DND-41 (cell line): ENCODE measurements around the gene CDC26.

Experiments
- ATAC-seq: fragments of 200-7000 bp; cut with Tn5 transposase; 3 replicates; pipeline ENCODE4 v1.9.1; 2021; ENCODE audit warnings: low read depth; ENCODE audit not compliant: insufficient read depth
- DNase-seq: peaks from one replicate; pipeline ENCODE4 v3.0.0-alpha.2; 2020
- H2AFZ ChIP-seq: 2 replicates; pipeline ENCODE4 v1.6.0; 2012; ENCODE audit warnings: low read depth, low read length
- H3K27ac ChIP-seq: 2 replicates; pipeline ENCODE4 v1.5.1; 2012; ENCODE audit warnings: low read length, inconsistent platforms
- H3K27me3 ChIP-seq: fragments of 200-600 bp; sonication (generic); 2 replicates; pipeline ENCODE4 v1.6.0; 2012; ENCODE audit warnings: low read length, mild to moderate bottlenecking, inconsistent platforms; ENCODE audit not compliant: insufficient read depth, poor library complexity
- H3K36me3 ChIP-seq: 2 replicates; pipeline ENCODE4 v1.5.1; 2012; ENCODE audit warnings: low read length, inconsistent platforms; ENCODE audit not compliant: insufficient read depth
- H3K4me1 ChIP-seq: 2 replicates; pipeline ENCODE4 v1.5.1; 2012; ENCODE audit warnings: mild to moderate bottlenecking, low read length; ENCODE audit not compliant: insufficient read depth
- H3K4me2 ChIP-seq: 2 replicates; pipeline ENCODE4 v1.6.0; 2012; ENCODE audit warnings: mild to moderate bottlenecking, moderate library complexity, low read length, inconsistent platforms; ENCODE audit not compliant: insufficient read depth
- H3K4me3 ChIP-seq, 2 experiments: fragments of 200-600 bp in 1 of 2; shearing (Covaris generic) in 1 of 2; 2 replicates each; pipeline ENCODE4 v1.5.1; 2012 to 2016; ENCODE audit warnings: inconsistent platforms in 2 of 2, low read length in 2 of 2, mild to moderate bottlenecking in 2 of 2, low read depth in 1 of 2, moderate library complexity in 1 of 2
- H3K79me2 ChIP-seq: 2 replicates; pipeline ENCODE4 v1.6.0; 2012; ENCODE audit warnings: low read length, inconsistent platforms; ENCODE audit not compliant: insufficient read depth
- H3K9ac ChIP-seq: 2 replicates; pipeline ENCODE4 v1.6.0; 2012; ENCODE audit warnings: low read depth, mild to moderate bottlenecking, inconsistent platforms, low read length, moderate library complexity
- H3K9me3 ChIP-seq: 2 replicates; pipeline ENCODE4 v1.5.1; 2012; ENCODE audit warnings: low read length, moderate library complexity, mild to moderate bottlenecking, inconsistent platforms; ENCODE audit not compliant: insufficient read depth, severe bottlenecking
- H4K20me1 ChIP-seq: 2 replicates; pipeline ENCODE4 v1.6.0; 2012; ENCODE audit warnings: low read length; ENCODE audit not compliant: insufficient read depth
- EZH2 ChIP-seq: IDR thresholded peaks from 3 replicates; pipeline ENCODE4 v1.6.1; 2012; ENCODE audit warnings: borderline replicate concordance, low read depth, mild to moderate bottlenecking, moderate library complexity, low read length, inconsistent platforms; ENCODE audit not compliant: severe bottlenecking
- TF ChIP-seq, protein P1 (sequence below): IDR thresholded peaks from 2 replicates; pipeline ENCODE4 v1.5.1; 2012; ENCODE audit warnings: borderline replicate concordance, low read length, moderate library complexity, mild to moderate bottlenecking; ENCODE audit not compliant: poor library complexity, severe bottlenecking; ENCODE audit errors: extremely low read depth

The CDC26 gene

DNA sequence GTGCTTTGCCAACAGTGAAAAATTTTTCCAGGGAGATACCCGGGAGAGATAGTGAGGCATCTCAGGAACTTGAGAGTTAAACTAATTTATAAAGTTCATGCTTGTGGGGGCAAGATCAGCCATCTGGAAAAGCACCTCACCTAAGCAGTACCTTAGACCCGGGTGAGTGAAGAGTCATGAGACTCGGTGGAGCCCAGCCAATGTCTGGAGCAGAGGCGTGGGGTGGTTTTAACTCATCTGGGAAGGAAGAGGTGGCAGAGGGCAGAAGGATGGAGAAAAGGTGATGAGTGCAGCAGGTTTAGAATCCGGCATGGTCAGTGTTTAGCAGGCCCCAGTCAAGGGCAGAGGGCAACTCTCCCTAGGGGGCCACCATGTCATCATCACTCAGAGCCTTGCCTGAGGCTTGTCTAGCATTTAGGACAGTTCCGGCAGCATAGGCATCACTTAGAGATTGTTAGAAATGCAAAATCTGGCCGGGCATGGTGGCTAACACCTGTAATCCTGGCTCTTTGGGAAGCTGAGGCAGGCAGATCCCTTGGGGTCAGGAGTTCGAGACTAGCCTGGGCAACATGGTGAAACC lies 32.1 kb upstream of the CDC26 start:
- Histone ChIP-seq H3K4me2 (no peak overlapping the region), H3K36me3 (no peaks in the 10 kb centered on the region), H2AFZ (no peak overlapping the region), H3K9ac (no peak overlapping the region), H3K4me3 (no peak overlapping the region), H3K9me3 (no peaks in the 10 kb centered on the region), H3K79me2 (no peaks in the 10 kb centered on the region), H4K20me1 (no peaks in the 10 kb centered on the region), H3K27ac (no peak overlapping the region), H3K27me3 (no peaks in the 10 kb centered on the region), H3K4me1 (no peaks in the 10 kb centered on the region)
- ATAC-seq (no peak), DNase-seq (no peak)
- TF ChIP-seq, protein P1, sequence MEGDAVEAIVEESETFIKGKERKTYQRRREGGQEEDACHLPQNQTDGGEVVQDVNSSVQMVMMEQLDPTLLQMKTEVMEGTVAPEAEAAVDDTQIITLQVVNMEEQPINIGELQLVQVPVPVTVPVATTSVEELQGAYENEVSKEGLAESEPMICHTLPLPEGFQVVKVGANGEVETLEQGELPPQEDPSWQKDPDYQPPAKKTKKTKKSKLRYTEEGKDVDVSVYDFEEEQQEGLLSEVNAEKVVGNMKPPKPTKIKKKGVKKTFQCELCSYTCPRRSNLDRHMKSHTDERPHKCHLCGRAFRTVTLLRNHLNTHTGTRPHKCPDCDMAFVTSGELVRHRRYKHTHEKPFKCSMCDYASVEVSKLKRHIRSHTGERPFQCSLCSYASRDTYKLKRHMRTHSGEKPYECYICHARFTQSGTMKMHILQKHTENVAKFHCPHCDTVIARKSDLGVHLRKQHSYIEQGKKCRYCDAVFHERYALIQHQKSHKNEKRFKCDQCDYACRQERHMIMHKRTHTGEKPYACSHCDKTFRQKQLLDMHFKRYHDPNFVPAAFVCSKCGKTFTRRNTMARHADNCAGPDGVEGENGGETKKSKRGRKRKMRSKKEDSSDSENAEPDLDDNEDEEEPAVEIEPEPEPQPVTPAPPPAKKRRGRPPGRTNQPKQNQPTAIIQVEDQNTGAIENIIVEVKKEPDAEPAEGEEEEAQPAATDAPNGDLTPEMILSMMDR, result no peak
- TF ChIP-seq EZH2, result no peak

DNA sequence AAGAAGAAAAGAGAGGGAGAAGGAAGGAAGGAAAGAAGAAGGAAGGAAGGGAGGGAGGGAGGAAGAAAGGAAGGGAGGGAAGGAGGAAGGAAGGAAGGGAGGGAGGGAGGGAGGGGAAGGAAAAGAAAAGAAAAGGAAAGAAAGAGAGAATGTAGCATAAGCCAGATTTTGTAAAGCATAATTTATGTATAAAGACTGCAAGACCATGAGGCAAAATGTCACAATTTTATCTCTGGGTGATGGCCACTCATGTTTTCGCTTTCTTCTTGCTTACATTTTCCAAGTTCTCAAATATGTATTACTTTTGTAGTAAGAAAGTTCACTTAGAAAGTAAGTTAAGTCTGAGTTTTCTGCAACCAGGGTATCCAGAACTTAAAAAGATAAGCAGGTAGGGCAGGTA lies 31.2 kb upstream of the CDC26 start:
- H3K4me3 ChIP-seq, result no peak overlapping the region
- no peaks in the 10 kb centered on the region for H3K79me2 ChIP-seq
- H3K27ac ChIP-seq, result no peak overlapping the region
- no peak for ATAC-seq
- H3K27me3 ChIP-seq, result no peaks in the 10 kb centered on the region
- H3K36me3 ChIP-seq, result no peaks in the 10 kb centered on the region
- no peaks in the 10 kb centered on the region for H4K20me1 ChIP-seq
- no peak overlapping the region for H3K9ac ChIP-seq
- no peaks in the 10 kb centered on the region for H3K4me1 ChIP-seq
- no peaks in the 10 kb centered on the region for H3K9me3 ChIP-seq
- DNase-seq, result no peak
- H3K4me2 ChIP-seq, result no peak overlapping the region
- H2AFZ ChIP-seq, result no peak overlapping the region
- no peak for TF ChIP-seq EZH2
- TF ChIP-seq, protein P1, result no peak

DNA sequence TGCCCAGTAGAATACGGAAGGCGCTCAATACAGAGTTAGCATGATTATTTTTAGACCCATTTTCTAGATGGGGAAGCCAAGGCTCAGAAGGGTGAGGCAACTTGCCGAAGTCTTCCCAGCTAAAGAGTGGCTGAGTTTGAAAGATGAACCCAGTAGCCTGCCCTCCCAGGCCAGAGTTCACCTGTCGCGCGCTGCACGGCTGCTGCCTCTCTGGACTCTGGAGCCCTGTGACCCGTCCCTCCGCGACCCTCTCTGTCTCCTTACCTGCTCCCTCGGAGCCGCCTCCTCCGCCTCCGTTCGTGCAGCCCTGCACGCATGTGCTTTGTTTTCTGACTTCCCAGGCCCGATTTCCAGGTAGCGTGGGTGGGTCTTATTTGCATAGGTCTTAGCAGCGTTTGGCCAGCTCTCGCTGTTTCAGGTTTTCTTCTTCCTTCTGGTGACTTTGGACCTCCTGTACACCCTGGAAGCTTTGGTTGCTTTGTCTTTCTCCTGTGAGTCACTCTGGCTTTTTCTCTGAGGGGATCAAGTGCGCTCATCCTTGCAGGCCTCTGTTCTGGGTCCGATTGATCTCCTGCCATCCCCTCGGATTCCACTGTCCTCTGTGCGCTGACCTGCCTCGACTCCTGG lies 27.5 kb upstream of the CDC26 start, which contains the start of gene RNF183:
TSS of gene RNF183 (minus strand) at position 585 of the 627 bp plus-strand sequence. CDS start 5,192 bp downstream, outside the sequence.
- H3K9ac ChIP-seq, result no peak within 1 kb of the TSS
- ATAC-seq, result no peak
- no peak for TF ChIP-seq EZH2
- TF ChIP-seq, protein P1, result no peak

More for the DNA sequence above, 27.5 kb upstream of the CDC26 start, which contains the start of gene RNF183:
- DNase-seq, result no peak
- Histone ChIP-seq H3K4me1 (no peaks in the 10 kb centered on the region), H3K36me3 (no peaks in the 10 kb centered on the region), H2AFZ (no peak within 1 kb of the TSS), H3K27me3 (no peaks in the 10 kb centered on the region), H3K27ac (no peak within 1 kb of the TSS), H3K4me2 (no peak within 1 kb of the TSS), H3K4me3 (no peak within 1 kb of the TSS), H4K20me1 (no peaks in the 10 kb centered on the region), H3K9me3 (no peaks in the 10 kb centered on the region), H3K79me2 (no peaks in the 10 kb centered on the region)
